G401 (cell line): ENCODE measurements around the gene FHL2. TPM values are rescaled to one million over a fixed set of nuclear protein-coding genes. Genes with fewer than 3 reads are reported as not detected.
A peak's percentile ranks its signal among the peaks of the same experiment; 100 is the strongest.

Experiments used
- DNase-seq: peaks from one replicate; pipeline ENCODE4 v3.0.0-alpha.2; 2015; ENCODE audit warnings: low spot score
- in situ Hi-C: cut with HindIII; loops from 2 replicates; pipeline ENCODE4 v1.10.0; 2016; ENCODE audit warnings: low sequenced_read_pairs, mixed read lengths
- total RNA-seq: library from RNA; depleted of rRNA; stranded (reverse); fragments of >200 nt; shearing (Covaris generic); gene quantifications from 2 replicates; pipeline ENCODE4 v1.2.3, GENCODE V29; 2014

FHL2 gene
- total RNA-seq, 1 experiment from 2014 or later = 70.4 TPM

DNA sequence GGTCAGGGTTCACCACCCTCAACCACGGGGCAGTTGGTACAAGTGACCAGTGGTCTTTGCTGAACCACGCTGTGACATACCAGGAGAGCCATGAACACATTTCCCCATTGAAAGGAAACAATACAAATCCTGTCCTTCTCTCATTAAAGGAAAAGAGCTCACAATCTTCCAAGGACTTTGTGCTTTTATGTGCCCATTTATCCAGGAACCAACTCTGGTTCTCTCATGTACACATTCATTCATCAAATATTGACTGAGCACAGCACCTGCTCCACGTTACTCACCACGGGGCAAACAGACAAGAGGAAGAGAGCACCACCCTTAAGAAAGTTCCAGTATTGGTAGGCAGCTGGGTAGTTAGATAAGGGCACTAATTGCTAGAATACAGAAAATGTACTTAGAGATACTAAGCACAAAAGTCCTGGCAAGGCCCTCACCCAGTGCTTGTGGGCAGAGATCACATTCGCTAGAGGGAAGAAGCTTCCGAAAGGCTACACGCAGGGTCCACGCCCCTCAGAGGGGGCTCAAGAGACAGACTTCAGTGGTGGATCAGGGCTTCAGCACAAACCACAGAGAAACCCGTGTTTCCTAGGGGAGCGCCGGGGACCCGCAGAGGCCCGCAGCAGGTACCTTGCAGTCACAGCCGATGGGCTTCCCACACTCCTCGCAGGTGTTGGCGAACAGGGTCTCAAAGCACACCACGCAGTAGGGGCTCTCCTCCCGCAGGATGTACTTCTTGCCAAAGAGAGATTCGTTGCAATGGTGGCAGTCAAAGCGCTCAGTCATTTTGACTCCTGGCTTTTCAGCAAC is 12.9 kb downstream of the FHL2 start:
- in situ Hi-C loops = loop anchor here (25.0 kb wide), 1 partner anchor 126 kb away; no protein-coding TSS in a partner anchor
- DNase-seq = no peak

DNA sequence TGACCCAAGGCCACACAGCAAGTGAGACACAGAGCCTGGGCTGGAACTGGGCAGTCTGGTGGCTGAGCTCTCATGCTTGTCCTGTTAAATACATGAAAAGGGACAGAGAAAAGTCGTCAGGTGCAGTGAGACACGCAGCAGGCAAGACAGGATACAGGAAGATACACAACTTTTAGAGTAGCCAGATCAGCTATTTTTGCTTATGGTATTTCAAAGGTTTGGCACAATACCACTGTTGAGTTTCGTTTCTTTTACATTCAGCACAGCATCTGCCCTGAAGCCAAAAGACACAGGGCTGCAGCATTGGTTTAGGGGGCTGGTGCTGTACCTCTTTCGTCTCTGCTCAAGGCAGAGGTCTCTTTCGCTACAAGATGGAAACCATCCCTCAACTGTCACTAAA is 14.0 kb downstream of the FHL2 start:
- DNase-seq = no peak
- in situ Hi-C loops = loop anchor here (25.0 kb wide), 1 partner anchor 127 kb away; no protein-coding TSS in a partner anchor

DNA sequence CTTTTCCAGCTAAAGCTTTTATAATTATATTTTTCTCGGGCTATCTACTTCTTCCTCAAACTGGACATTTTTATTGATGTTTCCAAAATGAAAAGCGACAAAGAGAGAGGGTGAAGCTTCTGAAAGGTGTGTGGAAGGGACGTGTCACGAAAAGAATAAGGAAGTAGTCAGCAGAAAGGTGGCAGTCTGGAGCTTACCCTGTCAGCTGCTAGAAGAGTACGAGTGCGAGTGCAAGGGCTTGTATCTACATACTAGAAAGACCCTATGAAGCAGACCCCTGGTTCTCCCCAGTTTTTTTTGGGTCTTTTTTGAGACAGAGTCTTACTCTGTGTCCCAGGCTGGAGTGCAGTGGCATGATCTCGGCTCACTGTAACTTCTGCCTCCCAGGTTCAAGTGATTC is 14.6 kb downstream of the FHL2 start:
- in situ Hi-C loops = loop anchor here (25.0 kb wide), 1 partner anchor 128 kb away; no protein-coding TSS in a partner anchor
- DNase-seq = no peak

DNA sequence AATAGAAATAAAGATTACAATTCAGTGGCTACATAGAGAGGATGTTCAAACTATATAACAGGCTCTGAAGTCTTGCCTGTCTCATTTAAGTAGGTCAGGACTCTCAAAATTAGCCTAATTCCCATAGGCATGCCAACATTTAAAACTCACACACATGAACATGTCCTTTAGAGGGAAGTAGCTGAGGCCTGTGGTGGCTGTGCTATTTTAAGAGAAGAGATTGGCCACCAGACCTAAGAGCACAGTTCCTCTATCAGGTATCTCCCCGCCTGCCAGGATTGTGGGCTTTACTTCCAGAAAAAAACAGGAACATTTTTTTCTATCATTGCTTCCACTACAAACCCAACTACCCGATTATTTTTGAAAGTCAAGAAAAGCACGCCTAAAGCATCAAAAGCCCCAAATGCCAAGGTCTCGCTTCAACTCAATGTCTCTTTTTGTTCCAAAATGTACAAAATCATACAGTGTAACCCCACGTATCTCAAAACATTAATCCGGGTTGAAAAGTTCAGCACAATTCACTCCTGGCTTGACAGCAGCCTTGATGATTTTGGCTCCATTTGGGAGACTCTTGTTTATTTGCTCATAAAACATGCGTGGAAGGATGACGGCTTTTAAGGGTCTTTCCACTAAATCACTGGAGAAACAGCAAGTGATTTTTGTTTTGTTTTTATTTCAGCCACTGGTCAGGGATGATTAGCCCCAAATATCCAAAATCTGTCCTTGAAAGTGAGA is 15.3 kb downstream of the FHL2 start:
- no peak for DNase-seq

DNA sequence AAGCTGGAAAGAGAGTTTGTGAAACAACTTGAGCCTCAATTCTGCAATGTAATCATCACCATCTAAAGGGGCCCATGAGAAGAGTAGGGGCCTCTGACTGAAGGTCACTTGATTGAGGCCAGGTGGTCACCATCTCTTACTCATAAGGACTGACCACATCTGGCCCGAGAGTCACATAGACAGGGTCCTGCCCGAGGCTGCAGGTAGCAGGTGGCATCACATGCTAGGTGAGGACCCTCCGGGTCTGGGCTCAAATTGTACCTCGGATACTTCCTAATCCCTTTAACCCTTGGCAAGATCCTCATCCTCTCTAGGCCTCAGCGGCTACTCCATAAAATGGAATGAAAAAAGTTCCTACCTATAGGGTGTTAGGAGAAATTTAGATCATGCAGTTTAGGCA is 16.7 kb downstream of the FHL2 start:
- no peak for DNase-seq
- in situ Hi-C loops = loop anchor here (25.0 kb wide), 1 partner anchor 130 kb away; no protein-coding TSS in a partner anchor

More for the DNA sequence above, 15.3 kb downstream of the FHL2 start:
- in situ Hi-C loops = loop anchor here (25.0 kb wide), 1 partner anchor 129 kb away; no protein-coding TSS in a partner anchor

DNA sequence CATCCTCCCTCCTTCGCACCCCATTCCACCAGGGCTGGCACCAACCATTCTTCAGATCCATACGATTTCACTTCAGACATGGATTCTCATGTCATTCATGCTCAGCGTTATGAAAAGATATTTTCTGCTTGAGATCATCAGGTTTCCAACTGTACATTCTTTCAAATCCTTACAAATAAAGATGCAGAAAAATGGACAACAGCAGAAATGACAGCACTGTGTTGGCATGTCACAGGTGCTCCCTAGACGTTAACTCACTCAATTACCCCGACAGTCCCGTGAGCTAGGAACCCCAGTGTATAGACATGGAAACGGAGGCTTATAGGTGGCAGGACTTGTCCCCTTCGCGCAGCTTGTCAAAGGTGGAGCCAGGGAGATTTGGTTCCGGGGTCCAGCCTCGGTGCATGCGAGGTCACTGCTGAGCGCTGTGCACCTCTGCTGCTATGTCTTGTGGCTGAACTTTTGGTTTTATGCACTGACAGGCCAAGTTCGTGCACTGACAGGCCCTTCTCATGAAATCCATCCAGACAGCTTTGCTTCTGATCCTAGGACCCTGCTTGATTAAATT is 17.7 kb downstream of the FHL2 start:
- DNase-seq = no peak
- in situ Hi-C loops = loop anchor here (25.0 kb wide), 1 partner anchor 131 kb away; no protein-coding TSS in a partner anchor

DNA sequence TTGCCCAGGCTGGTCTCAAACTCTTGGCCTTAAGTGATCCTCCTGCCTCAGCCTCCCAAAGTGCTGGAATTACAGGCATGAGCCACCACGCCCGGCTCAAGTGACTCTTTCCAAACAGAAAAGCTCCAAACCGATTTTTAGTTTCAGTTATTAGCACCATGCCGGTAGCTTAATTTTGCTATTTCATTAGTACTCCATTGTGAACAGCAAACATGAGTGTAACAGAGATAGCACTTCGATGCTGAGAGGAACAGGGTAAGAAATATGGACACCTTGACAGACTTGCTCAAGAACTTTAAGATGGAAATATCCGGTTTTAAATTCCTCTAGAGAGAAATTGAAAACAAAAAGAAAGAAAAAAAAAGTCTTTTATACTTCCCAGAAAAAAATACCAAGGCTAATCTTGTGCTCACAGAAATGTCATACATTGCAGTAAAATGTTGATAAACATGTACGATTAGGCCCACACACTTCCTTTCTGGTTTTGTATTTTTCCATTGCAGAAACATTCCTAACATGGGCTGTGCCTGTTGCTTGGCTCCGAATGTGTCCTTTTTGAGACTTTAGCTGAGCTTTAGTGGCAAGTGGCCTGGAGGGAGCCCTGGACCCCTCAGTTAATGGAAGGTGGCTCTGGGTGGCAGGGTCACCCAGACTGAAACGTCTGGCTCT is 18.3 kb downstream of the FHL2 start:
- in situ Hi-C loops = loop anchor here (25.0 kb wide), 1 partner anchor 132 kb away; no protein-coding TSS in a partner anchor
- no peak for DNase-seq

DNA sequence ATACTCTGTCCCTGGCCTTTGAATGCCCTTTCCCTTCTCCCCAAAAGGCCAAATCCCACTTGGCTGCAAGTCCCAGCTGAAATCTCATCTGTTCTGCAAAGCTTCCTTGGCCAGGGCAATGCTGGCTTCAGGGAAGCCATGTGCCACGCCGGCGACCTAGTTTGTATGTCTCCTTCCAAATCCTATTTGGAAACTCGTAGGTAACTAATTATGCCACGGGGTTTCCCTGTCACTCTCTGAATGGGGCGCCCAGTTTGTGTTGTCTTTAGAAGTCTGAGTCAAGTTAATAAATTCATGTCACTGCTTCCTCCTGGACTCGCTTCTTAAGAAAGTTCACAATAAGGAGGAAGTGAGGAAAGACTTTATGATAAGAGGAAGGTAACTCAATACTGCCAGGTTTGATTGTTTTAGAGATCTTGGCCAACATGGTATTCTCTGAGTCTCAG is 19.1 kb downstream of the FHL2 start:
- no peak for DNase-seq
- in situ Hi-C loops = loop anchor here (25.0 kb wide), 1 partner anchor 133 kb away; no protein-coding TSS in a partner anchor

DNA sequence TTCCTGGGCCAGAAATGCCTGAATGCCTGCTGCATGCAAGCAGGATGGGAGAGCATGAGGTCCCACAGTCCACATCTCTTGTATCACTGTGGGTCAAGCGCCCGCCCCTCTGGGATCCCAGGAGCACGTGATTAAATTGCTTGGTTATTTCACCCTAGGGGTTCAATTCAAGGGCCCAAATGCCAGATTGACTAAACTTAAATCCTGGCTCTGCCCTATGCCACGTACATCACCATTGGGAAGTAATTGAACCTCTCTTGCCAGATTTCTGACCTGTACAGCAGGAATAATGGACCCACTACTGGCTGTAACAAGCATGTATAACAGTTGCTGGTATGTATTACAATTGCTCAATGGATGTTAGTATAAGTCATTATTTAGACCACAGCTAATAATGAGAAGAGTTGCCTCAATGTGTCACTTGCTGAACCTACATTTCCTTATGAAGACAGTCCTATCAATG is 19.9 kb downstream of the FHL2 start:
- DNase-seq = no peak
- in situ Hi-C loops = loop anchor here (25.0 kb wide), 1 partner anchor 133 kb away; no protein-coding TSS in a partner anchor

DNA sequence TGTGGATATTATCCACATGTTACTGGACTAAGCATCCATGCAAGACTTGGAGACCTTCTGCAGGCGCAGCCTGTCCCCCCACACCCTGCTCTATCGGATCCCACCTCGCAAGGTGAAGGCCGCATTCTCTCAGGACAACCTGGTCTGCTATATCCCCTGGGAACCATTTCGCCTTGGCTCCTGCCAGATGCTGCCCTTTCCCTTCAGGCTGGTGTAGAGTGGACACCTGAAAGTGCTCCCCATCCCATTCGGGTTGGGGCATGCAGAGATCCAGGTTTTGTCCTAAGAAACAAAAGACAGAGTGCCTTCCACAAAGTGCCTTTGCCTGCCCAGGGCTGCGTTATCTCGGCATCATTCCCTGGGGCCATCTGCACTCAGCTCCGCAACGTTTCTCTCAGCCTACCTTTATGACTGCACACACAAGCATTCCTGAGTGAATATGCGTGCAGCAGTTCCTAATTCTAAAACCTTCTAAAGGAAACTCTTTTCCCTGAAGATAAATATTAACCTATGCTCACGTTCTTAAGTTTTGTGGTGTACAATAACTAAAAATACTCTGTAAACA is 20.5 kb downstream of the FHL2 start:
- in situ Hi-C loops = loop anchor here (25.0 kb wide), 1 partner anchor 134 kb away; no protein-coding TSS in a partner anchor
- no peak for DNase-seq

DNA sequence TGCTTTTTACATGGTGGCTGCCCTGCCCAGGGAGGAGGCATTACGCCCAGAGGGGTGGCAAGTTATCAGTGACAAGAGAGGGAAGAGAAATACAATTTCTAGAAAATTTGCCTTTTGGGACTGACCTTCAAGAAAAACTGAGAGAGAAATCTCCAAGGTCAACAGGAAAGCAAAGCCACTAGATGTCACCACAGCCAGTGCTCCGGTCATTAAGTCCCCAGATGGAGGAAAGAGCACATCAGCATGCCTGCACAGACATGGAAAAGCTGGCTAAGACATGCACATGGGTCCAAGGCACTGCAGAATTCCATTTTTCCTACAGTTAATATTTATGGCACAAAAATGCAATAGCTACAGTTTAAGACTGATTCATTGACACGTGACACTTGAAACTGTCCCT is 21.0 kb downstream of the FHL2 start:
- in situ Hi-C loops = loop anchor here (25.0 kb wide), 1 partner anchor 134 kb away; no protein-coding TSS in a partner anchor
- DNase-seq = no peak

DNA sequence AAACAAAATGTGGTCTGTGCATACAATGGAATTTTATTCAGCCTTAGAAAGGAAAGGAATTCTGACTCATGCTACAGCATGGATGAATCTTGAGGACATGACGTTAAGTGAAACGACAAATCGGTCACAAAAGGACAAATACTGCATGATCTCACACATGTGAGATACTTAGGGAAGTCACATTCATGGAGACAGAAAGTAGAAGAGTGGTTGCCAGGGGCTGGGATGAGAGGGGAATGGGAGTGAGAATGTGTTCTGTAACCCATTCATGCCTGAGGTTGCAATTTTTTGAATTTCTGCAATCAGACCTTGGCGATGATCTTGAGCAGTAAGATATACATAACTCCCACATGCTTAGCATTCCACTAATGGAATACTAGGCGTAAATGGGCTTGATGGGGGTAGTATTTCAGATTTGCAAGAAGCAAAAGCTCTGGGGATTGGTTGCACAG is 22.0 kb downstream of the FHL2 start:
- in situ Hi-C loops = loop anchor here (25.0 kb wide), 1 partner anchor 135 kb away; no protein-coding TSS in a partner anchor
- DNase-seq = no peak

DNA sequence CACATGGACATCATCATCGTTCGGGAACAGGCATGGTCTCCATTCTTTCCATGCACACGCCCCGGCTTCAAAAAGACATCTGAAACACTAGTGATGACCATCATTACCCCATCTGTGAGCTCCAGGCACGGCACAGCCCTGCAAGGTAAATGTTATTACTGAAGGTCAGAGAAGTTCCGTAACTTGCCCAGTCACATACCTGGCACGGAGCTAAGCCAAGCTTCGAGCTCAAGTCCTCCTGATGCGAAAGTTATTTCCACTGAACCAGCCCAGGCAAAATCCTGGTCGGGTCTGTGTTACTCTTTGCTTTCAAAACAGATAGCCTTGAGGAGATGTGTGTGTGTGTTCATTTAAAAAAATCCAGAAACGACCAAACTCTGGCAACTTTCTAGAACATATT is 22.8 kb downstream of the FHL2 start:
- in situ Hi-C loops = loop anchor here (25.0 kb wide), 1 partner anchor 136 kb away; no protein-coding TSS in a partner anchor
- no peak for DNase-seq

DNA sequence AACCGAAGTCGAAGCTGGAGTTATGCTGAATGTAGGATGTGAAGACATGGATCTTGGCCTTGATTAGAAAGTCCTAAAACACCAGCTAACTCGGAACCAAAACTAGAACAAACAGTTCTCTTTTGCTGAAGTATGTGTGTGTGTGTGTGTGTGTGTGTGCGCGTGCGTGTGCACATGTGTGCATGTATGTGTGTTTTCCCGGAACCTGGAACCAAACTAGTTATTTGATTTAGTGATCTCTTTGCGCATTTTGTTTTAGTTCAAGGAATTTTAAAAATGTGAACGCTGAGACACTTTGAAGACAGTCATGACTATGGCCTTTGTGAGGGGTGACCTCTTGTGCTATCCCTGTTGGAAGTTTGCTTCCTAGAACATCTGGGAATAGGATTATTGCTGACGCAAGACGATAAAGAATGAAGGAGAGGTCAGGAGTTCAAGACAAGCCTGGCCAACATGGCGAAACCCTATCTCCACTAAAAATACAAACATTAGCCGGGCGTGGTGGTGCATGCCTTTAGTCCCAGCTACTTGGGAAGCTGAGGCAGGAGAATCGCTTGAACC is 23.8 kb downstream of the FHL2 start:
- in situ Hi-C loops = loop anchor here (25.0 kb wide), 1 partner anchor 137 kb away; no protein-coding TSS in a partner anchor
- DNase-seq = no peak

DNA sequence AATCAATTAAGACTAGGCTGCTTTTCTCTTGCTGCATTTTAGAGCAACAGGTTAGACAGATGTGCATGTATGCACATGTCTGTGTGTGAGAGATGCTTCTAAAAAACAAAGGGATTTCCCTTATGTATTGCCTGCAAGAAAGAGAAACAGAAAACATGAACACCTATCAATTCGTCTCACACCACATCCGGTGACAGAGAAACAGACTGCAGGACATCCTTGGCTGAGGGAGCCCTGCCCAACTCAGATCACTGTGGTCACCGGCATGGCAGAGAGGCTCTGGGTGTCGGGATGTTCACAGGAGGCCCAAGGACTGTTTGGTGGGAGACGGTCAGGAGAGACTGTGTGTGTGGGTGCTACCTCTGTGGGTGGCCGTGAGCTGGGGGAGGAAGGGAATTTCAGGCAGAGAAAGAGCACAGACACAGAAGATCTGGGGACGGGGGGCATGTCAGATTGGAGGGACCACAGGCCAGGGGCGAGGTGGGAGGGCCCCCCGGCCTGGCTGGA is 24.9 kb downstream of the FHL2 start:
- no peak for DNase-seq
- in situ Hi-C loops = no loop called here

DNA sequence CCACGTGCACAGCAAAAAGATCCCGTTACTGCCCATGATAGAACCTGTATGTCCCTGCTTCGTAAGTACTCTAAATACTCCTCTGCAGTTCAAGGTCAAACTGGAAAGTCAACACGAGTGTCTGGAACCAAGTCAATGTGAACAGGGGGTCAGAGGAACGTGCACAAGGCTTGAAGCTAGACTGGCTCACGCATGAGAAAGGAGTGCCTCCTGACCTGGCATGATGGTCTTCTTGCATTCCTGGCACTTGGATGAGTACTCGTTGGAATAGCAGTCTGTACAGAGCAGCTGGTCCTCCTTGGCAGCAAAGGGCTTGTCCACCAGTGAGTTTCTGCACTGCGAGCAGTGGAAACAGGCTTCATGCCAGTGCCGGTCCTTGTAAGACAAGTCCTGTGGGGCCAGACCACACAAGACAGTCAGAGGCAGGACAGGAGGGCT is 25.5 kb downstream of the FHL2 start:
- in situ Hi-C loops = no loop called here
- peak; percentile 95 for DNase-seq

DNA sequence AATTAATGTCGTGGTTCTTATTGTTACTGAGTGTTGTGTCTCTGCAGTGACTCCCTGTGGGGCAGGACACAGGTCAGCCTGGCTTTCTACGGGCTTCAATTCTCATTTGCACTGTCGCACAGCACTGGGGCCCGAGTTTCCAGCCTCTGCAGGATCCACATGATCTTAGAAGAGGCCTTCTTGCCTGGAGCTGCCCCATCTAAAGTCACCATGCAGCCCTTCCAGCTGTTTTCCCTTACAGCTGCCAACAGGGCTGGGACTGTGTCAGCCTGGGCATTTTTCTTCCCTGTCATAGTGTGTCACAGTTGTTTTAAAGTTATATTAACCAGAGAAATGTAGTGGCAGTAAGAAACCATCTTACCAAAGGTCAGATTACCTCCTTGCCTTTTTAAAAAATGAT is 27.0 kb downstream of the FHL2 start:
- in situ Hi-C loops = no loop called here
- no peak for DNase-seq

DNA sequence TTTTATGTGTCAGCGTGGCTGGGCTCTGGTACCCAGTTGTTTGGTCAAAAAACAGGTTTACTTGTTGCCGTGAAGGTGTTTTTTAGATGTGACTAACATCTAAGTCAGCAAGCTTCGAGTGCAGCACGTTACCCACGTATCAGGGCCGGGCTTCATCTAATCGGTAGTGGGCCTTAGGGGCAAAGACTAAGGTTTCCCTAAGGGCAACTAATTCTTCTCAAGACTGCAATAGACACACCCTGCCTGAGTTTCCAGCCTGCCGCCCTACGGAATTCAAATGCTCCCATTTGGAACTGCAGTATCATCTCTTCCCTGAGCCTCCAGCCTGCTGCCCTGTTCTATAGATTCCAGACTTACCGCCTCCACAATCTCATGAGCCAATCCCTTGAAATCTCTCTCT is 27.7 kb downstream of the FHL2 start:
- in situ Hi-C loops = no loop called here

More for the DNA sequence above, 27.7 kb downstream of the FHL2 start:
- DNase-seq = no peak
